ENCODE data around the gene PDGFRA.

PDGFRA gene

GRCh38 chr4:54256491-54257486 is 27.7 kb downstream of the PDGFRA start:
- H3K4me1 Mint-ChIP-seq = no peaks in the 10 kb centered on the region
- H3K9me3 Mint-ChIP-seq = no peaks in the 10 kb centered on the region
- no peaks in the 10 kb centered on the region for H3K27me3 Mint-ChIP-seq
- no peak overlapping the region for H3K4me3 Mint-ChIP-seq
- ATAC-seq (no peak), DNase-seq (no peak)
- H3K27ac Mint-ChIP-seq = no peak overlapping the region
- H3K36me3 Mint-ChIP-seq (ENCODE audit: low read depth) = no peaks in the 10 kb centered on the region

- no peak for ATAC-seq
Observed at GRCh38 chr4:54265366-54265765, 36.3 kb downstream of the PDGFRA start.

GRCh38 chr4:54268151-54268550 is 39.1 kb downstream of the PDGFRA start:
- H3K36me3 Mint-ChIP-seq (ENCODE audit: low read depth) = no peaks in the 10 kb centered on the region
- H3K4me1 Mint-ChIP-seq = no peaks in the 10 kb centered on the region
- DNase-seq (no peak), ATAC-seq (no peak)
- H3K9me3 Mint-ChIP-seq = no peaks in the 10 kb centered on the region
- peaks cover 18% of the 10 kb centered on the region for H3K27me3 Mint-ChIP-seq
- no peak overlapping the region for H3K4me3 Mint-ChIP-seq
- H3K27ac Mint-ChIP-seq = no peak overlapping the region

More at GRCh38 chr4:54265366-54265765, 36.3 kb downstream of the PDGFRA start:
- DNase-seq = no peak
- Mint-ChIP-seq H3K9me3 (no peaks in the 10 kb centered on the region), H3K27ac (no peak overlapping the region), H3K27me3 (peaks cover 5% of the 10 kb centered on the region), H3K4me1 (no peaks in the 10 kb centered on the region), H3K4me3 (no peak overlapping the region), H3K36me3 (ENCODE audit: low read depth) (no peaks in the 10 kb centered on the region)

- Mint-ChIP-seq H3K36me3 (ENCODE audit: low read depth) (no peaks in the 10 kb centered on the region), H3K27me3 (peaks cover 19% of the 10 kb centered on the region), H3K4me1 (no peaks in the 10 kb centered on the region), H3K9me3 (no peaks in the 10 kb centered on the region), H3K4me3 (no peak overlapping the region), H3K27ac (no peak overlapping the region)
- no peak for ATAC-seq
- DNase-seq = no peak
Observed at GRCh38 chr4:54271464-54271863, 42.4 kb downstream of the PDGFRA start.

GRCh38 chr4:54272051-54272450 is 43.0 kb downstream of the PDGFRA start:
- Mint-ChIP-seq H3K36me3 (ENCODE audit: low read depth) (no peaks in the 10 kb centered on the region), H3K9me3 (no peaks in the 10 kb centered on the region), H3K4me3 (no peak overlapping the region), H3K4me1 (no peaks in the 10 kb centered on the region), H3K27me3 (peaks cover 20% of the 10 kb centered on the region), H3K27ac (no peak overlapping the region)
- DNase-seq = no peak
- ATAC-seq = no peak

- no peak overlapping the region for H3K27ac Mint-ChIP-seq
- peaks cover 5% of the 10 kb centered on the region for H3K4me1 Mint-ChIP-seq
- no peak for ATAC-seq
- H3K36me3 Mint-ChIP-seq (ENCODE audit: low read depth) = no peaks in the 10 kb centered on the region
- DNase-seq = no peak
- no peak overlapping the region for H3K4me3 Mint-ChIP-seq
- H3K9me3 Mint-ChIP-seq = no peaks in the 10 kb centered on the region
- H3K27me3 Mint-ChIP-seq = peaks cover 21% of the 10 kb centered on the region
Observed at GRCh38 chr4:54274264-54274663, 45.2 kb downstream of the PDGFRA start.

GRCh38 chr4:54274795-54275665 is 45.9 kb downstream of the PDGFRA start:
- Mint-ChIP-seq H3K4me3 (no peak overlapping the region), H3K27me3 (peaks cover 21% of the 10 kb centered on the region), H3K4me1 (peaks cover 5% of the 10 kb centered on the region), H3K27ac (no peak overlapping the region), H3K36me3 (ENCODE audit: low read depth) (no peaks in the 10 kb centered on the region), H3K9me3 (no peaks in the 10 kb centered on the region)
- ATAC-seq = no peak
- no peak for DNase-seq

GRCh38 chr4:54276641-54277430 is 47.7 kb downstream of the PDGFRA start:
- ATAC-seq (no peak), DNase-seq (no peak)
- peaks cover 18% of the 10 kb centered on the region for H3K27me3 Mint-ChIP-seq
- H3K4me3 Mint-ChIP-seq = no peak overlapping the region
- H3K9me3 Mint-ChIP-seq = peaks cover 2% of the 10 kb centered on the region
- peak overlapping the region; percentile 68 for H3K27ac Mint-ChIP-seq
- H3K36me3 Mint-ChIP-seq (ENCODE audit: low read depth) = no peaks in the 10 kb centered on the region
- peaks cover 5% of the 10 kb centered on the region for H3K4me1 Mint-ChIP-seq

- Mint-ChIP-seq H3K4me3 (no peak overlapping the region), H3K27ac (peak overlapping the region; percentile 68), H3K27me3 (peaks cover 14% of the 10 kb centered on the region), H3K36me3 (ENCODE audit: low read depth) (no peaks in the 10 kb centered on the region), H3K9me3 (peaks cover 8% of the 10 kb centered on the region), H3K4me1 (peaks cover 5% of the 10 kb centered on the region)
- ATAC-seq (no peak), DNase-seq (no peak)
Observed at GRCh38 chr4:54277691-54278090, 48.6 kb downstream of the PDGFRA start.

- H3K27ac Mint-ChIP-seq = no peak overlapping the region
- DNase-seq (no peak), ATAC-seq (no peak)
- no peak overlapping the region for H3K4me3 Mint-ChIP-seq
- H3K4me1 Mint-ChIP-seq = peaks cover 5% of the 10 kb centered on the region
- H3K9me3 Mint-ChIP-seq = peaks cover 8% of the 10 kb centered on the region
- H3K36me3 Mint-ChIP-seq (ENCODE audit: low read depth) = no peaks in the 10 kb centered on the region
- peaks cover 9% of the 10 kb centered on the region for H3K27me3 Mint-ChIP-seq
Observed at GRCh38 chr4:54278216-54278615, 49.1 kb downstream of the PDGFRA start.

- no peak for DNase-seq
- ATAC-seq = no peak
Observed at GRCh38 chr4:54281054-54281766, 52.1 kb downstream of the PDGFRA start.

GRCh38 chr4:54282837-54283236 is 53.7 kb downstream of the PDGFRA start:
- Mint-ChIP-seq H3K9me3 (peaks cover 22% of the 10 kb centered on the region), H3K4me3 (no peak overlapping the region), H3K4me1 (peaks cover under 1% of the 10 kb centered on the region), H3K36me3 (ENCODE audit: low read depth) (no peaks in the 10 kb centered on the region), H3K27ac (no peak overlapping the region), H3K27me3 (peaks cover 4% of the 10 kb centered on the region)
- DNase-seq (no peak), ATAC-seq (no peak)

More at GRCh38 chr4:54281054-54281766, 52.1 kb downstream of the PDGFRA start:
- no peak overlapping the region for H3K27ac Mint-ChIP-seq
- peaks cover 7% of the 10 kb centered on the region for H3K27me3 Mint-ChIP-seq
- H3K36me3 Mint-ChIP-seq (ENCODE audit: low read depth) = no peaks in the 10 kb centered on the region
- peaks cover 22% of the 10 kb centered on the region for H3K9me3 Mint-ChIP-seq
- peaks cover 5% of the 10 kb centered on the region for H3K4me1 Mint-ChIP-seq
- no peak overlapping the region for H3K4me3 Mint-ChIP-seq

- H3K27me3 Mint-ChIP-seq = peaks cover 3% of the 10 kb centered on the region
- H3K36me3 Mint-ChIP-seq (ENCODE audit: low read depth) = no peaks in the 10 kb centered on the region
- peaks cover 5% of the 10 kb centered on the region for H3K9me3 Mint-ChIP-seq
- H3K27ac Mint-ChIP-seq = no peak overlapping the region
- H3K4me3 Mint-ChIP-seq = no peak overlapping the region
- H3K4me1 Mint-ChIP-seq = no peaks in the 10 kb centered on the region
- ATAC-seq (no peak), DNase-seq (no peak)
Observed at GRCh38 chr4:54289316-54289715, 60.2 kb downstream of the PDGFRA start.

All from activated naive CD8-positive, alpha-beta T cell treated with anti-CD3 and anti-CD28 coated beads, Interleukin-2, amount 50 U/mL, for 24 hours (primary cell).